Kidney capillary endothelial cell (primary cell): Measurements from ENCODE around the gene HID1.
"Not testable (repeated sequence)": the region's sequence is repeated elsewhere in the genome, so short reads cannot be mapped to it uniquely, and the experiment has no call there.

Experiments
- DNase-seq: peaks from one replicate; pipeline ENCODE4 v3.0.0-alpha.2; 2018; ENCODE audit warnings: low spot score

Gene HID1

GRCh38 chr17:74972107-74972972 lies at the start of gene HID1:
HID1 (minus strand) TSS chr17:74972759; CDS start chr17:74972656, 103 bp downstream.
- peak; percentile 50 for DNase-seq

GRCh38 chr17:75020331-75021110 lies 48.0 kb upstream of the HID1 start:
- no peak for DNase-seq

- DNase-seq: no peak
These were observed 47.2 kb upstream of the HID1 start for GRCh38 chr17:75019710-75020109.

GRCh38 chr17:75019146-75019545 lies 46.6 kb upstream of the HID1 start:
- no peak for DNase-seq

- no peak for DNase-seq
These were observed 40.6 kb upstream of the HID1 start for GRCh38 chr17:75013092-75013559.

GRCh38 chr17:75012346-75013091 lies 40.0 kb upstream of the HID1 start, which contains the start of gene MRPL58:
MRPL58 (plus strand) TSS chr17:75012670; CDS start chr17:75012687, 17 bp downstream.
- peak; percentile 79 for DNase-seq

GRCh38 chr17:75012096-75012345 lies 39.5 kb upstream of the HID1 start:
- no peak for DNase-seq

- DNase-seq: no peak
These were observed 39.0 kb upstream of the HID1 start for GRCh38 chr17:75011401-75012095.

GRCh38 chr17:75010683-75011400 lies 38.3 kb upstream of the HID1 start:
- no peak for DNase-seq

- DNase-seq: no peak
These were observed 36.7 kb upstream of the HID1 start for GRCh38 chr17:75009139-75009724.

- DNase-seq: no peak
These were observed 35.8 kb upstream of the HID1 start for GRCh38 chr17:75008373-75008772.

- DNase-seq: no peak
These were observed 34.1 kb upstream of the HID1 start for GRCh38 chr17:75006653-75007052.

- DNase-seq: not testable (repeated sequence)
These were observed 33.5 kb upstream of the HID1 start for GRCh38 chr17:75006084-75006483.

GRCh38 chr17:75005291-75005690 lies 32.7 kb upstream of the HID1 start:
- no peak for DNase-seq

GRCh38 chr17:75004371-75004770 lies 31.8 kb upstream of the HID1 start:
- DNase-seq: no peak

- DNase-seq: no peak
These were observed 31.4 kb upstream of the HID1 start for GRCh38 chr17:75003957-75004355.

- no peak for DNase-seq
These were observed 30.8 kb upstream of the HID1 start for GRCh38 chr17:75003070-75003956.

- no peak for DNase-seq
These were observed 29.6 kb upstream of the HID1 start for GRCh38 chr17:75001915-75002843.

- DNase-seq: no peak
These were observed 27.0 kb upstream of the HID1 start for GRCh38 chr17:74999523-74999922.
